ENCODE measurements around the gene ERGIC1.
"Not testable (repeated sequence)": the region's sequence is repeated elsewhere in the genome, so short reads cannot be mapped to it uniquely, and the experiment has no call there.

The ERGIC1 gene

GRCh38 chr5:172848419-172848818 lies 14.4 kb downstream of the ERGIC1 start:
- no peak for DNase-seq (ENCODE audit: low read depth)

- no peak for DNase-seq (ENCODE audit: low read depth)
These were observed 15.8 kb downstream of the ERGIC1 start for GRCh38 chr5:172849606-172850453.

GRCh38 chr5:172850454-172850797 lies 16.4 kb downstream of the ERGIC1 start:
- no peak for DNase-seq (ENCODE audit: low read depth)

GRCh38 chr5:172851254-172851653 lies 17.2 kb downstream of the ERGIC1 start:
- DNase-seq (ENCODE audit: low read depth), result not testable (repeated sequence)

- DNase-seq (ENCODE audit: low read depth), result no peak
These were observed 18.7 kb downstream of the ERGIC1 start for GRCh38 chr5:172852490-172853354.

- DNase-seq (ENCODE audit: low read depth), result no peak
These were observed 19.4 kb downstream of the ERGIC1 start for GRCh38 chr5:172853355-172853975.

GRCh38 chr5:172854451-172854871 lies 20.4 kb downstream of the ERGIC1 start:
- no peak for DNase-seq (ENCODE audit: low read depth)

GRCh38 chr5:172854971-172855370 lies 20.9 kb downstream of the ERGIC1 start:
- no peak for DNase-seq (ENCODE audit: low read depth)

- no peak for DNase-seq (ENCODE audit: low read depth)
These were observed 21.7 kb downstream of the ERGIC1 start for GRCh38 chr5:172855597-172856292.

GRCh38 chr5:172856336-172856735 lies 22.3 kb downstream of the ERGIC1 start:
- no peak for DNase-seq (ENCODE audit: low read depth)

GRCh38 chr5:172857982-172858381 lies 23.9 kb downstream of the ERGIC1 start:
- no peak for DNase-seq (ENCODE audit: low read depth)

- no peak for DNase-seq (ENCODE audit: low read depth)
These were observed 24.5 kb downstream of the ERGIC1 start for GRCh38 chr5:172858511-172858989.

- DNase-seq (ENCODE audit: low read depth), result no peak
These were observed 25.1 kb downstream of the ERGIC1 start for GRCh38 chr5:172858990-172859811.

- no peak for DNase-seq (ENCODE audit: low read depth)
These were observed 25.9 kb downstream of the ERGIC1 start for GRCh38 chr5:172859966-172860365.

GRCh38 chr5:172860520-172861443 lies 26.7 kb downstream of the ERGIC1 start:
- no peak for DNase-seq (ENCODE audit: low read depth)

- no peak for DNase-seq (ENCODE audit: low read depth)
These were observed 27.4 kb downstream of the ERGIC1 start for GRCh38 chr5:172861461-172861860.

- DNase-seq (ENCODE audit: low read depth), result no peak
These were observed 28.2 kb downstream of the ERGIC1 start for GRCh38 chr5:172862165-172862801.

GRCh38 chr5:172864171-172864570 lies 30.1 kb downstream of the ERGIC1 start:
- not testable (repeated sequence) for DNase-seq (ENCODE audit: low read depth)

GRCh38 chr5:172864747-172865146 lies 30.7 kb downstream of the ERGIC1 start:
- DNase-seq (ENCODE audit: low read depth), result no peak

All from non-pigmented ciliary epithelial cell (primary cell).